ENCODE results near the gene SUSD1.

- no peak for TF ChIP-seq CTCF (IDR thresholded peaks at IDR 0.05; ENCODE audit: low read depth, low read length)
- no peak for TF ChIP-seq POLR2A (IDR thresholded peaks at IDR 0.05; ENCODE audit: extremely low read depth, insufficient read length)
These were observed 16.3 kb downstream of the SUSD1 start for GRCh38 chr9:112158656-112159367.
